HepG2 (cell line): Measurements from ENCODE around the gene CASS4. TPM values are rescaled to one million over a fixed set of nuclear protein-coding genes. Genes with fewer than 3 reads are reported as not detected.

Source experiments
- DNMT3B ChIP-seq: conservative IDR thresholded peaks from 2 replicates; pipeline ENCODE4 v1.6.1; 2016; ENCODE audit warnings: missing biosample characterization, control low read depth
- ERF ChIP-seq: IDR thresholded peaks from 2 replicates; pipeline ENCODE4 v1.6.1; 2018; ENCODE audit warnings: missing biosample characterization, missing genetic modification reagents
- FIP1L1 ChIP-seq: fragments of 200-400 bp; formaldehyde crosslinking; IDR thresholded peaks from 2 replicates; pipeline ENCODE4 v1.6.1; 2018; ENCODE audit warnings: low read depth, mild to moderate bottlenecking, low read length, moderate library complexity, borderline replicate concordance; ENCODE audit not compliant: insufficient read depth
- FOXO4 ChIP-seq: sonication (generic); formaldehyde crosslinking; conservative IDR thresholded peaks from 2 replicates; pipeline ENCODE4 v1.8.1; 2023; ENCODE audit warnings: missing genetic modification reagents
- GPN1 ChIP-seq: sonication (generic); formaldehyde crosslinking; IDR thresholded peaks from 2 replicates; pipeline ENCODE4 v1.5.1; 2020; ENCODE audit warnings: missing genetic modification reagents, borderline replicate concordance
- HDAC6 ChIP-seq: fragments of 200-600 bp; sonication (generic); IDR thresholded peaks from 2 replicates; pipeline ENCODE4 v1.7.0; 2017; ENCODE audit warnings: mild to moderate bottlenecking, antibody characterized with exemption, low read length, low read depth
- HMGXB3 ChIP-seq: sonication (generic); formaldehyde crosslinking; IDR thresholded peaks from 2 replicates; pipeline ENCODE4 v1.4.0; 2020; ENCODE audit warnings: missing genetic modification reagents, borderline replicate concordance
- ISX ChIP-seq: sonication (generic); formaldehyde crosslinking; conservative IDR thresholded peaks from 2 replicates; pipeline ENCODE4 v1.5.0; 2020; ENCODE audit warnings: missing genetic modification reagents
- MED1 ChIP-seq: sonication (generic); formaldehyde crosslinking; IDR thresholded peaks from 2 replicates; pipeline ENCODE4 v1.4.0; 2020; ENCODE audit warnings: missing genetic modification reagents
- PITX1 ChIP-seq: sonication (generic); formaldehyde crosslinking; IDR thresholded peaks from 2 replicates; pipeline ENCODE4 v1.5.1; 2020; ENCODE audit warnings: mild to moderate bottlenecking, missing genetic modification reagents
- RFX3 ChIP-seq: IDR thresholded peaks from 2 replicates; pipeline ENCODE4 v1.6.1; 2016; ENCODE audit warnings: missing biosample characterization, missing genetic modification reagents
- RXRA ChIP-seq: sonication (generic); formaldehyde crosslinking; IDR thresholded peaks from 2 replicates; pipeline ENCODE4 v1.5.1; 2020; ENCODE audit warnings: missing genetic modification reagents
- SIX1 ChIP-seq: sonication (generic); formaldehyde crosslinking; IDR thresholded peaks from 2 replicates; pipeline ENCODE4 v1.4.0; 2020; ENCODE audit warnings: missing genetic modification reagents, borderline replicate concordance
- SYNCRIP ChIP-seq: fragments of 200-400 bp; formaldehyde crosslinking; IDR thresholded peaks from 2 replicates; pipeline ENCODE4 v1.6.1; 2018; ENCODE audit warnings: mild to moderate bottlenecking, low read depth, low read length; ENCODE audit not compliant: insufficient read depth
- ZBTB4 ChIP-seq: sonication (generic); formaldehyde crosslinking; IDR thresholded peaks from 2 replicates; pipeline ENCODE4 v1.4.0; 2020; ENCODE audit warnings: missing genetic modification reagents, mild to moderate bottlenecking, borderline replicate concordance
- ZFP62 ChIP-seq: sonication (generic); formaldehyde crosslinking; IDR thresholded peaks from 2 replicates; pipeline ENCODE4 v1.4.0; 2020; ENCODE audit warnings: missing genetic modification reagents
- ZNF296 ChIP-seq: sonication (generic); formaldehyde crosslinking; conservative IDR thresholded peaks from 2 replicates; pipeline ENCODE4 v1.5.0; 2020; ENCODE audit warnings: mild to moderate bottlenecking, missing genetic modification reagents
- ZNF670 ChIP-seq: sonication (generic); formaldehyde crosslinking; IDR thresholded peaks from 2 replicates; pipeline ENCODE4 v1.8.0; 2022; ENCODE audit warnings: mild to moderate bottlenecking, missing genetic modification reagents, borderline replicate concordance
- polyA plus RNA-seq, 8 experiments: library from polyadenylated mRNA; depleted of rRNA in 3 of 8; stranded (reverse) in 7 of 8; unstranded in 1 of 8; fragments of >200 nt; fragmentation: Illumina TruSeq in 4 of 8; extraction: Trizol in 4 of 8; gene quantifications; 2 replicates each; pipeline versions ENCODE4 v1.2.1 to v1.2.3, GENCODE V29; 2011 to 2016; ENCODE audit warnings: low read depth in 4 of 8, missing spikeins in 1 of 8, mixed read lengths in 1 of 8; ENCODE audit not compliant: insufficient read depth in 1 of 8
- total RNA-seq, 5 experiments: library from RNA; depleted of rRNA; stranded (reverse); fragments of >200 nt; fragmentation: Illumina TruSeq; extraction: Trizol; gene quantifications; 2 replicates each; pipeline ENCODE4 v1.2.3, GENCODE V29; 2016; ENCODE audit warnings: low read depth in 1 of 5
- TF ChIP-seq, protein P1 (sequence below): sonication (generic); formaldehyde crosslinking; IDR thresholded peaks from 2 replicates; pipeline ENCODE4 v1.8.1; 2023; ENCODE audit warnings: mild to moderate bottlenecking, moderate library complexity, missing genetic modification reagents

CASS4 gene
- total and polyA plus RNA-seq, 2 of the 13 experiments (the other 11 are each of a cell fraction or from before 2014, with no cell fraction given): 0.17 to 0.49 TPM

- TF ChIP-seq, protein P1, sequence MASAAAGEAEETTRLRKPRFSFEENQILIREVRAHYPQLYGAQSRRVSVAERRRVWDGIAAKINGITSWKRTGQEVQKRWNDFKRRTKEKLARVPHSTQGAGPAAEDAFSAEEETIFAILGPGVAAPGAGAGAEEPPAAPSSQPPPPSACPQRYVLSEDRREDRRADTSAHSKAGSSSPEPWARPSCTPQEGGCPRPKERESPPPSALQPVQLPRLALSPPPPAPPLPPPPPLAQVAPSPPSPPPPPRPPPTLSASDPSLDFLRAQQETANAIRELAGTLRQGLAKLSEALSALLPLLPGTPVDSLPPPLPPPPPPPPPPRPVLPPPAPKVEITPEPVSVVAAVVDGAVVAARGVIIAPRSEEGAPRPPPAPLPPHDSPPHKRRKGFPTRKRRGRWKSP: 0 out of 2 replicates have a peak, but pooled peaks have one; percentile 38
- no peak for TF ChIP-seq HDAC6
- no peak for TF ChIP-seq FOXO4 (CRISPR knock-in tag)
- TF ChIP-seq FIP1L1: no peak
- TF ChIP-seq DNMT3B (CRISPR knock-in tag): no peak; the same call in none of the 2 replicates
- TF ChIP-seq SIX1 (CRISPR knock-in tag): no peak
- TF ChIP-seq ZNF670 (CRISPR knock-in tag): peak; percentile 94
- TF ChIP-seq RFX3 (CRISPR knock-in tag): peak; percentile 94
- TF ChIP-seq HMGXB3 (CRISPR knock-in tag): peak; percentile 83; the same call in 1 of the 2 replicates
- TF ChIP-seq ISX (CRISPR knock-in tag): no peak
- TF ChIP-seq ZNF296 (CRISPR knock-in tag): no peak; the same call in 1 of the 2 replicates
- peak; percentile 86 for TF ChIP-seq PITX1 (CRISPR knock-in tag)
- peak; percentile 96 for TF ChIP-seq ERF (CRISPR knock-in tag)
- no peak for TF ChIP-seq SYNCRIP
- TF ChIP-seq RXRA: peak; percentile 90
- peak; percentile 91 for TF ChIP-seq MED1 (CRISPR knock-in tag)
- no peak for TF ChIP-seq GPN1 (CRISPR knock-in tag)
- TF ChIP-seq ZBTB4 (CRISPR knock-in tag): 0 out of 2 replicates have a peak, but pooled peaks have one; percentile 42
- TF ChIP-seq ZFP62 (CRISPR knock-in tag): 0 out of 2 replicates have a peak, but pooled peaks have one; percentile 79
Observed at GRCh38 chr20:56468316-56469076, 56.4 kb downstream of the CASS4 start, which contains the start of gene RTF2 (continued).
